ENCODE measurements around the gene HSD17B1. TPM values are rescaled to one million over a fixed set of nuclear protein-coding genes. Genes with fewer than 3 reads are reported as not detected.

The HSD17B1 gene
- total RNA-seq, 1 donor from 2014 or later: 1.1 TPM

DNA sequence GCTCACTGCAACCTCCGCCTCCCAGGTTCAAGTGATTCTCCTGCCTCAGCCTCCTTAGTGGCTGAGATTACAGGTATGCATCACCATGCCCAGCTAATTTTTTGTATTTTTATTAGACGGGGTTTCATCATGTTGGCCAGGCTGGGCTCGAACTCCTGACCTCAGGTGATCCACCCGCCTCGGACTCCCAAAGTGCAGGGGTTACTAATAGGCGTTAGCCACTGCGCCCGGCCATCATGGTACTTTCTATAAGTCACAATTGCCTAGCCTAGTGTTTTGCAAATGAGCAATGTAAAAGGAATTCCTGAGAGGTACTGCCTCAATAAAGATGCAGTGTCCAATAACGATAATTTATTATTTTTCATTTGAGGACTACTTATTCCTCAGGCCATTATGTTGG lies 38.7 kb downstream of the HSD17B1 start:
- DNase-seq (ENCODE audit: extremely low read depth, low read depth, low spot score): no peak

GRCh38 chr17:42596386-42596785 lies 43.7 kb downstream of the HSD17B1 start:
- DNase-seq (ENCODE audit: extremely low read depth, low read depth, low spot score): no peak

GRCh38 chr17:42598905-42599304 lies 46.2 kb downstream of the HSD17B1 start:
- DNase-seq (ENCODE audit: extremely low read depth, low read depth, low spot score): no peak

DNA sequence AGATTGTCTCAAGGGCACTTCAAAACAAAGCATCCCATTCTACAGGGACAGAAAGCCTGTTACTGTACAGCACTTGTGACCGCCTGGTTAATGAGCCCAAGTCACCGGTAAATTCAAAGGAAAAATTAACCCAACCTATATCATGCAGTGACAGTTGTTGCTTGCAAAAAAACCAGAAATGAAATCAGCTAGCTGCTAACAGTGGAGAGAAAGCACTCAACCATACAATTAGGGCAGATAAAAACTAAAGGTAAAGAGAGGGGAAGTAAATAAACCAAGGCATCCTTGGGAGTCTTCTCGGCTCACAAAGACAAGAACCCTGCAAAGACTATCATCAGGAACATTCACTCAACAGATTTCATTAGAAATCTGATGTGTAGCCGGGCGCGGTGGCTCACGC lies 50.6 kb downstream of the HSD17B1 start:
- DNase-seq (ENCODE audit: extremely low read depth, low read depth, low spot score): no peak

Other genes with a start within 250 kb of the HSD17B1 start
- gene STAT3, start 164.5 kb upstream of the HSD17B1 start, total RNA-seq: 135 and 186 TPM in 2 replicates
- gene CAVIN1, start 129.7 kb upstream of the HSD17B1 start, total RNA-seq: 741 and 765 TPM in 2 replicates
- 41.0 and 44.1 TPM in 2 replicates for gene ATP6V0A1, start 94.0 kb upstream of the HSD17B1 start, total RNA-seq
- gene NAGLU, start 16.7 kb upstream of the HSD17B1 start, total RNA-seq: 88.8 and 103 TPM in 2 replicates
- gene COASY, start 9.2 kb downstream of the HSD17B1 start, total RNA-seq: 30.3 and 30.8 TPM in 2 replicates
- 27.1 and 30.0 TPM in 2 replicates for gene MLX, start 14.2 kb downstream of the HSD17B1 start, total RNA-seq
- 2.7 and 5.2 TPM in 2 replicates for gene PSMC3IP, start 24.8 kb downstream of the HSD17B1 start, total RNA-seq
- gene RETREG3, start 56.5 kb downstream of the HSD17B1 start, total RNA-seq: 47.4 and 52.6 TPM in 2 replicates
- gene TUBG1, start 56.8 kb downstream of the HSD17B1 start, total RNA-seq: 58.9 and 75.8 TPM in 2 replicates
- 18.7 and 20.8 TPM in 2 replicates for gene TUBG2, start 106.4 kb downstream of the HSD17B1 start, total RNA-seq
- 12.2 and 15.6 TPM in 2 replicates for gene PLEKHH3, start 124.1 kb downstream of the HSD17B1 start, total RNA-seq
- 0.34 and 1.4 TPM in 2 replicates for gene CCR10, start 128.9 kb downstream of the HSD17B1 start, total RNA-seq
- 17.6 and 17.9 TPM in 2 replicates for gene CNTNAP1, start 129.6 kb downstream of the HSD17B1 start, total RNA-seq
- 10.4 and 20.0 TPM in 2 replicates for gene EZH1, start 192.1 kb downstream of the HSD17B1 start, total RNA-seq
- gene RAMP2, start 208.3 kb downstream of the HSD17B1 start, total RNA-seq: 6.3 and 23.7 TPM in 2 replicates
- 67.1 and 82.4 TPM in 2 replicates for gene VPS25, start 220.5 kb downstream of the HSD17B1 start, total RNA-seq
- gene WNK4, start 227.7 kb downstream of the HSD17B1 start, total RNA-seq: 8.8 and 10.4 TPM in 2 replicates
- 48.7 and 65.7 TPM in 2 replicates for gene COA3, start 245.8 kb downstream of the HSD17B1 start, total RNA-seq
- gene CNTD1, start 245.9 kb downstream of the HSD17B1 start, total RNA-seq: 0.29 TPM in 1 of 2 replicates, not detected in the other

All from glomerular endothelial cell (primary cell).